ENCODE measurements around the gene TMCO4. TPM values are rescaled to one million over a fixed set of nuclear protein-coding genes. Genes with fewer than 3 reads are reported as not detected.

The TMCO4 gene
- total and polyA plus RNA-seq, 10 of the 15 experiments (the other 5 are each of a cell fraction or from before 2014, with no cell fraction given), result 2.4 to 20.8 (median 13.0) TPM

- no peaks in the 10 kb centered on the region for H4K20me1 ChIP-seq (ENCODE audit: control insufficient read depth, insufficient read depth)
- DNase-seq (ENCODE audit: low read depth, low spot score) (no peak), FAIRE-seq (no peak), ATAC-seq (no peak)
- H3K36me3 ChIP-seq (ENCODE audit: control insufficient read depth in 2 of 2, insufficient read depth in 2 of 2, low read length in 1 of 2), result no peaks in the 10 kb centered on the region
- intact Hi-C loops (cut with micrococcal nuclease; ENCODE audit: unreplicated experiment) (loop anchor here (10.0 kb wide), 1 partner anchor 341 kb away; the partner anchor contains the start of genes AKR7A2 and SLC66A1), in situ Hi-C loops (cut with MboI) (no loop called here)
- no peak overlapping the region for H3K4me3 ChIP-seq
- no TSS peak for BruUV-seq (replicated peaks)
- POLR2A ChIA-PET, result interaction anchor here (0.6 kb wide), 1 partner anchor 252 kb away, joined by 4 read pairs; no protein-coding TSS in a partner anchor
- no peaks in the 10 kb centered on the region for H3K79me2 ChIP-seq (ENCODE audit: control insufficient read depth, insufficient read depth, low read length)
- RAD21 ChIA-PET (ENCODE audit: unreplicated experiment), result no interaction called here
- no peaks in the 10 kb centered on the region for H3K9me3 ChIP-seq (replicated peaks; ENCODE audit: control insufficient read depth, insufficient read depth, low read length)
- H3K27me3 ChIP-seq (replicated peaks in 1 of 2; ENCODE audit: control insufficient read depth in 2 of 2, insufficient read depth in 2 of 2, low read length in 1 of 2), result no peaks in the 10 kb centered on the region; a peak in 1 of 4 replicates
- WGBS (ENCODE audit: insufficient coverage, insufficient replicate concordance, low lambda C conversion rate, missing lambda C conversion rate), result 86% methylated on average over 6 of the region's 9 CpGs
- SMC1A ChIA-PET (ENCODE audit: uncharacterized antibody, unreplicated experiment), result no interaction called here
- H3K9ac ChIP-seq (ENCODE audit: control insufficient read depth, insufficient read depth, low read length), result no peak overlapping the region
- CTCF ChIA-PET, result interaction anchor here (0.6 to 0.7 kb wide), 2 partner anchors 55 to 489 kb away, joined by 3 read pairs; no protein-coding TSS in a partner anchor
- H3K27ac ChIP-seq (ENCODE audit: control insufficient read depth, insufficient read depth), result no peak overlapping the region
- H3K4me1 ChIP-seq (ENCODE audit: control insufficient read depth, insufficient read depth, low read length), result no peaks in the 10 kb centered on the region
- no peak overlapping the region for H2AFZ ChIP-seq (ENCODE audit: control insufficient read depth, low read depth, low read length)
- H3K4me2 ChIP-seq (ENCODE audit: control insufficient read depth, insufficient read depth), result no peak overlapping the region
- TF ChIP-seq SREBF2 (IDR thresholded peaks at IDR 0.05; ENCODE audit: low read length) (no peak), GABPA (IDR thresholded peaks at IDR 0.05; ENCODE audit: low read depth) (no peak), SMAD5 (IDR thresholded peaks at IDR 0.05; ENCODE audit: low read depth) (no peak), TAF1 (IDR thresholded peaks at IDR 0.05; ENCODE audit: borderline replicate concordance, low read depth, low read length) (no peak), ETV6 (conservative IDR thresholded peaks at IDR 0.05 in 1 of 2, IDR thresholded peaks at IDR 0.05 in 1 of 2; ENCODE audit: borderline replicate concordance in 1 of 2, low read depth in 1 of 2) (no peak), NRF1 (conservative IDR thresholded peaks at IDR 0.05; ENCODE audit: low read depth, low read length) (no peak), NR2F1 (conservative IDR thresholded peaks at IDR 0.05) (no peak), RAD21 (IDR thresholded peaks at IDR 0.05; ENCODE audit: insufficient read depth, low read depth, low read length) (no peak), RBBP5 (conservative IDR thresholded peaks at IDR 0.05) (no peak), PML (IDR thresholded peaks at IDR 0.05; ENCODE audit: low read length) (no peak), RUNX3 (IDR thresholded peaks at IDR 0.05; ENCODE audit: low read length) (no peak), SRF (IDR thresholded peaks at IDR 0.05; ENCODE audit: low read depth in 2 of 2, low read length in 2 of 2) (no peak), ZBED1 (IDR thresholded peaks at IDR 0.05; ENCODE audit: borderline replicate concordance) (no peak), POLR2AphosphoS2 (IDR thresholded peaks at IDR 0.05; ENCODE audit: low read depth, low read length) (no peak), ZNF274 (IDR thresholded peaks at IDR 0.05; ENCODE audit: insufficient read depth, insufficient read length) (no peak), ASH2L (IDR thresholded peaks at IDR 0.05; ENCODE audit: borderline replicate concordance, low read depth) (no peak), RELB (IDR thresholded peaks at IDR 0.05; ENCODE audit: low read depth) (no peak), ZSCAN29 (IDR thresholded peaks at IDR 0.05) (no peak)
- TF ChIP-seq, protein P1, sequence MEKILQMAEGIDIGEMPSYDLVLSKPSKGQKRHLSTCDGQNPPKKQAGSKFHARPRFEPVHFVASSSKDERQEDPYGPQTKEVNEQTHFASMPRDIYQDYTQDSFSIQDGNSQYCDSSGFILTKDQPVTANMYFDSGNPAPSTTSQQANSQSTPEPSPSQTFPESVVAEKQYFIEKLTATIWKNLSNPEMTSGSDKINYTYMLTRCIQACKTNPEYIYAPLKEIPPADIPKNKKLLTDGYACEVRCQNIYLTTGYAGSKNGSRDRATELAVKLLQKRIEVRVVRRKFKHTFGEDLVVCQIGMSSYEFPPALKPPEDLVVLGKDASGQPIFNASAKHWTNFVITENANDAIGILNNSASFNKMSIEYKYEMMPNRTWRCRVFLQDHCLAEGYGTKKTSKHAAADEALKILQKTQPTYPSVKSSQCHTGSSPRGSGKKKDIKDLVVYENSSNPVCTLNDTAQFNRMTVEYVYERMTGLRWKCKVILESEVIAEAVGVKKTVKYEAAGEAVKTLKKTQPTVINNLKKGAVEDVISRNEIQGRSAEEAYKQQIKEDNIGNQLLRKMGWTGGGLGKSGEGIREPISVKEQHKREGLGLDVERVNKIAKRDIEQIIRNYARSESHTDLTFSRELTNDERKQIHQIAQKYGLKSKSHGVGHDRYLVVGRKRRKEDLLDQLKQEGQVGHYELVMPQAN (conservative IDR thresholded peaks at IDR 0.05), result no peak
Measured at GRCh38 chr1:19656134-19656779, 143.5 kb downstream of the TMCO4 start.
